ENCODE data around the gene XAGE3.

DNA sequence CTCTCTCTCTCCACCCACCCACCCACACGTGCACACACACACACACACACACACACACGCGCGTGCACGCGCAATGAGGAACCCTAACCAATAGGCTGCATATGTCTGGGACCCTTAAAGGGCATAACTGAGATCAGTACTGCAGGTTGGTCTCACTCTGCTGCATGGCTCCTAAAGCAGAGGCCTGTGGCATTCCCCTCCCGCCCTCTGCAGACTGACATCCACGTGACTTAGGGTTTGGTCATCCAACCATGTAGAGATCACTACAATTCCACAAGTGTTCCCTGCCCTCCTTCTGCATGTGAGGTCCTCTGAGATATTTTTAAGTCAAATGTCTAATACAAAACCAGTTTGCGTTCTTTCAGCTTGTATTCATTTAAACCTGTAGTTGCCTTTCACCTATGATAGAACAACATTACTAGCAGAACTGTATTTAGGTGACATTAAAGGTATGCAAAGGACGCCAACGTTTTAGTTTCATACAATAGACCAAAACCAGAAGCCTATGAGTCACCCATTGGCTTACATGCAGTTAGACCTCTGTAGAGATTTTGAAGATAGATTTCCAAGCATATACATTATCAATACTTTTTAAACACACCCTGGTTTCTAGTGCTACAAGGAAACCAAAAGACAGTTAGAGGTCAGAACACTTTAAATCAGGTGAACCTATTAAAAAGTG lies 46.7 kb downstream of the XAGE3 start:
- TF ChIP-seq, protein P1, sequence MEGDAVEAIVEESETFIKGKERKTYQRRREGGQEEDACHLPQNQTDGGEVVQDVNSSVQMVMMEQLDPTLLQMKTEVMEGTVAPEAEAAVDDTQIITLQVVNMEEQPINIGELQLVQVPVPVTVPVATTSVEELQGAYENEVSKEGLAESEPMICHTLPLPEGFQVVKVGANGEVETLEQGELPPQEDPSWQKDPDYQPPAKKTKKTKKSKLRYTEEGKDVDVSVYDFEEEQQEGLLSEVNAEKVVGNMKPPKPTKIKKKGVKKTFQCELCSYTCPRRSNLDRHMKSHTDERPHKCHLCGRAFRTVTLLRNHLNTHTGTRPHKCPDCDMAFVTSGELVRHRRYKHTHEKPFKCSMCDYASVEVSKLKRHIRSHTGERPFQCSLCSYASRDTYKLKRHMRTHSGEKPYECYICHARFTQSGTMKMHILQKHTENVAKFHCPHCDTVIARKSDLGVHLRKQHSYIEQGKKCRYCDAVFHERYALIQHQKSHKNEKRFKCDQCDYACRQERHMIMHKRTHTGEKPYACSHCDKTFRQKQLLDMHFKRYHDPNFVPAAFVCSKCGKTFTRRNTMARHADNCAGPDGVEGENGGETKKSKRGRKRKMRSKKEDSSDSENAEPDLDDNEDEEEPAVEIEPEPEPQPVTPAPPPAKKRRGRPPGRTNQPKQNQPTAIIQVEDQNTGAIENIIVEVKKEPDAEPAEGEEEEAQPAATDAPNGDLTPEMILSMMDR (conservative IDR thresholded peaks at IDR 0.05 in 1 of 2, IDR thresholded peaks at IDR 0.05 in 1 of 2; ENCODE audit: low read depth in 1 of 2, low read length in 2 of 2): no peak
- no peak for TF ChIP-seq EZH2 (IDR thresholded peaks at IDR 0.05; ENCODE audit: low read length, missing control alignments)
